H9 (cell line): Measurements from ENCODE around the gene RAD23A. TPM values are rescaled to one million over a fixed set of nuclear protein-coding genes. Genes with fewer than 3 reads are reported as not detected.

Experiments used
- DNase-seq: peaks from one replicate; pipeline ENCODE4 v3.0.0-alpha.2; 2017
- H2AFZ ChIP-seq: one replicate; pipeline ENCODE4 v1.6.1; 2013; ENCODE audit warnings: mild to moderate bottlenecking, low read length, control low read depth, moderate library complexity
- H2AK5ac ChIP-seq: 2 replicates; pipeline ENCODE4 v1.6.1; 2013; ENCODE audit warnings: low read length, control low read depth, mixed read lengths; ENCODE audit not compliant: insufficient read length
- H2BK120ac ChIP-seq: one replicate; pipeline ENCODE4 v1.6.1; 2013; ENCODE audit warnings: low read depth, mild to moderate bottlenecking, low read length, control low read depth, inconsistent platforms; ENCODE audit not compliant: poor library complexity, severe bottlenecking
- H2BK12ac ChIP-seq: 2 replicates; pipeline ENCODE4 v1.6.1; 2013; ENCODE audit warnings: low read length, control low read depth, mixed read lengths, low read depth; ENCODE audit not compliant: insufficient read length
- H2BK15ac ChIP-seq: 2 replicates; pipeline ENCODE4 v1.6.1; 2013; ENCODE audit warnings: low read depth, low read length, control low read depth
- H2BK20ac ChIP-seq: one replicate; pipeline ENCODE4 v1.6.1; 2013; ENCODE audit warnings: low read depth, mild to moderate bottlenecking, low read length, control low read depth, inconsistent platforms; ENCODE audit not compliant: poor library complexity, severe bottlenecking
- H2BK5ac ChIP-seq: 2 replicates; pipeline ENCODE4 v1.6.1; 2013; ENCODE audit warnings: low read length, control low read depth, mixed read lengths; ENCODE audit not compliant: insufficient read length
- H3K14ac ChIP-seq: 2 replicates; pipeline ENCODE4 v1.6.1; 2013; ENCODE audit warnings: low read length, control low read depth; ENCODE audit not compliant: insufficient read depth
- H3K18ac ChIP-seq: 2 replicates; pipeline ENCODE4 v1.6.1; 2013; ENCODE audit warnings: low read depth, mild to moderate bottlenecking, mixed read lengths, low read length, control low read depth; ENCODE audit not compliant: insufficient read length
- H3K23ac ChIP-seq: 2 replicates; pipeline ENCODE4 v1.6.1; 2013; ENCODE audit warnings: low read length, control low read depth, mixed read lengths, low read depth; ENCODE audit not compliant: insufficient read length
- H3K23me2 ChIP-seq: 2 replicates; pipeline ENCODE4 v1.6.1; 2013; ENCODE audit warnings: low read depth, mild to moderate bottlenecking, mixed read lengths, low read length, control low read depth; ENCODE audit not compliant: insufficient read length, poor library complexity, severe bottlenecking
- H3K27ac ChIP-seq: 2 replicates; pipeline ENCODE4 v1.5.1; 2013; ENCODE audit warnings: low read length, control low read depth, mixed read lengths, low read depth; ENCODE audit not compliant: insufficient read length
- H3K27me3 ChIP-seq: 2 replicates; pipeline ENCODE4 v1.6.1; 2013; ENCODE audit warnings: low read length, control low read depth, inconsistent platforms; ENCODE audit not compliant: insufficient read depth
- H3K4ac ChIP-seq: 2 replicates; pipeline ENCODE4 v1.6.1; 2013; ENCODE audit warnings: low read depth, mild to moderate bottlenecking, control low read depth, inconsistent platforms, low read length, moderate library complexity
- H3K4me1 ChIP-seq: 2 replicates; pipeline ENCODE4 v1.6.1; 2013; ENCODE audit warnings: low read length, control low read depth, inconsistent platforms; ENCODE audit not compliant: insufficient read depth
- H3K4me2 ChIP-seq: 2 replicates; pipeline ENCODE4 v1.6.1; 2013; ENCODE audit warnings: low read length, control low read depth, mixed read lengths; ENCODE audit not compliant: insufficient read length, insufficient read depth
- H3K56ac ChIP-seq: 2 replicates; pipeline ENCODE4 v1.6.1; 2013; ENCODE audit warnings: low read depth, mild to moderate bottlenecking, mixed read lengths, low read length, control low read depth; ENCODE audit not compliant: insufficient read length
- H3K79me1 ChIP-seq: 2 replicates; pipeline ENCODE4 v1.6.1; 2013; ENCODE audit warnings: low read depth, mild to moderate bottlenecking, moderate library complexity, low read length, control low read depth, inconsistent platforms; ENCODE audit not compliant: insufficient read depth, poor library complexity, severe bottlenecking
- H3K79me2 ChIP-seq: 2 replicates; pipeline ENCODE4 v1.6.1; 2013; ENCODE audit warnings: low read length, control low read depth, inconsistent platforms; ENCODE audit not compliant: insufficient read depth
- H3K9ac ChIP-seq: 2 replicates; pipeline ENCODE4 v1.6.1; 2013; ENCODE audit warnings: low read length, control low read depth, mixed read lengths; ENCODE audit not compliant: insufficient read length; ENCODE audit errors: extremely low read depth
- H3K9me3 ChIP-seq: one replicate; pipeline ENCODE4 v1.6.1; 2013; ENCODE audit warnings: low read depth, low read length, inconsistent platforms; ENCODE audit not compliant: control insufficient read depth
- H3T11ph ChIP-seq: one replicate; pipeline ENCODE4 v1.6.1; 2013; ENCODE audit warnings: mild to moderate bottlenecking, low read length, control low read depth, inconsistent platforms
- H4K20me1 ChIP-seq: one replicate; pipeline ENCODE4 v1.6.1; 2013; ENCODE audit not compliant: control insufficient read depth, insufficient read length, insufficient read depth
- H4K5ac ChIP-seq: 2 replicates; pipeline ENCODE4 v1.6.1; 2013; ENCODE audit warnings: low read depth, mild to moderate bottlenecking, mixed read lengths, low read length, control low read depth; ENCODE audit not compliant: insufficient read length
- H4K8ac ChIP-seq: replicated peaks from 2 replicates; pipeline ENCODE4 v1.6.1; 2013; ENCODE audit warnings: low read length, control low read depth, mixed read lengths, low read depth; ENCODE audit not compliant: insufficient read length
- H4K91ac ChIP-seq: 2 replicates; pipeline ENCODE4 v1.6.1; 2013; ENCODE audit warnings: low read depth, mild to moderate bottlenecking, moderate library complexity, mixed read lengths, low read length, control low read depth; ENCODE audit not compliant: insufficient read length
- H3K27ac Mint-ChIP-seq, 3 experiments: 2 replicates in 2 of 3; 3 replicates in 1 of 3; pipeline ENCODE4 v1.8.0; 2020 to 2021; ENCODE audit warnings: mixed read lengths in 3 of 3, mild to moderate bottlenecking in 1 of 3, moderate library complexity in 1 of 3
- H3K27me3 Mint-ChIP-seq: 2 replicates; pipeline ENCODE4 v1.8.0; 2021; ENCODE audit warnings: low read depth, mild to moderate bottlenecking, moderate library complexity, mixed read lengths
- H3K36me3 Mint-ChIP-seq, 3 experiments: 2 replicates in 2 of 3; 3 replicates in 1 of 3; pipeline ENCODE4 v1.8.0; 2020 to 2021; ENCODE audit warnings: low read depth in 3 of 3, mixed read lengths in 3 of 3; ENCODE audit not compliant: insufficient read depth in 1 of 3
- H3K4me1 Mint-ChIP-seq, 2 experiments: 2 replicates each; pipeline ENCODE4 v1.8.0; 2020; ENCODE audit warnings: mixed read lengths in 2 of 2
- H3K4me3 Mint-ChIP-seq, 2 experiments: 2 replicates in 1 of 2; 3 replicates in 1 of 2; pipeline ENCODE4 v1.8.0; 2020 to 2021; ENCODE audit warnings: mild to moderate bottlenecking in 2 of 2, mixed read lengths in 2 of 2, moderate library complexity in 1 of 2
- H3K9me3 Mint-ChIP-seq, 2 experiments: 2 replicates in 1 of 2; 3 replicates in 1 of 2; pipeline ENCODE4 v1.8.0; 2020; ENCODE audit warnings: mild to moderate bottlenecking in 2 of 2, mixed read lengths in 2 of 2, moderate library complexity in 1 of 2
- WGBS: extraction: QIAGEN DNeasy Blood & Tissue Kit; methylation state at CpG from one replicate; pipeline ENCODE4 v1.1.7; 2013; ENCODE audit warnings: missing lambda C conversion rate, low lambda C conversion rate, mixed read lengths; ENCODE audit not compliant: insufficient read length; ENCODE audit errors: extremely low coverage; 5-methylcytosine and 5-hydroxymethylcytosine counted together
- total RNA-seq: library from RNA; stranded (reverse); gene quantifications from 2 replicates; pipeline ENCODE4 v1.2.1, GENCODE V29; 2021
- TF ChIP-seq, protein P1 (sequence below): fragments of 200-600 bp; sonication (generic); conservative IDR thresholded peaks from 3 replicates; pipeline ENCODE4 v1.8.0; 2021; ENCODE audit warnings: antibody characterized with exemption, mild to moderate bottlenecking

The RAD23A gene
- total RNA-seq, 1 experiment from 2014 or later: 62.2 TPM

- TF ChIP-seq, protein P1, sequence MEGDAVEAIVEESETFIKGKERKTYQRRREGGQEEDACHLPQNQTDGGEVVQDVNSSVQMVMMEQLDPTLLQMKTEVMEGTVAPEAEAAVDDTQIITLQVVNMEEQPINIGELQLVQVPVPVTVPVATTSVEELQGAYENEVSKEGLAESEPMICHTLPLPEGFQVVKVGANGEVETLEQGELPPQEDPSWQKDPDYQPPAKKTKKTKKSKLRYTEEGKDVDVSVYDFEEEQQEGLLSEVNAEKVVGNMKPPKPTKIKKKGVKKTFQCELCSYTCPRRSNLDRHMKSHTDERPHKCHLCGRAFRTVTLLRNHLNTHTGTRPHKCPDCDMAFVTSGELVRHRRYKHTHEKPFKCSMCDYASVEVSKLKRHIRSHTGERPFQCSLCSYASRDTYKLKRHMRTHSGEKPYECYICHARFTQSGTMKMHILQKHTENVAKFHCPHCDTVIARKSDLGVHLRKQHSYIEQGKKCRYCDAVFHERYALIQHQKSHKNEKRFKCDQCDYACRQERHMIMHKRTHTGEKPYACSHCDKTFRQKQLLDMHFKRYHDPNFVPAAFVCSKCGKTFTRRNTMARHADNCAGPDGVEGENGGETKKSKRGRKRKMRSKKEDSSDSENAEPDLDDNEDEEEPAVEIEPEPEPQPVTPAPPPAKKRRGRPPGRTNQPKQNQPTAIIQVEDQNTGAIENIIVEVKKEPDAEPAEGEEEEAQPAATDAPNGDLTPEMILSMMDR: no peak
- no peaks in the 10 kb centered on the region; the same call in 1 of the 2 replicates for H3K4me1 ChIP-seq
- no peak overlapping the region for H3K27ac Mint-ChIP-seq
- peaks cover 14 to 18% of the 10 kb centered on the region in 2 experiments for H3K4me1 Mint-ChIP-seq
- no peak overlapping the region for H4K8ac ChIP-seq
- H3K18ac ChIP-seq: no peak overlapping the region
- H3K56ac ChIP-seq: no peak overlapping the region
- H3K27me3 Mint-ChIP-seq: peaks cover 9% of the 10 kb centered on the region
- H3K9me3 ChIP-seq: no peaks in the 10 kb centered on the region
- no peak overlapping the region for H3K27ac ChIP-seq
- H3K9ac ChIP-seq: no peak overlapping the region
- no peak overlapping the region for H4K5ac ChIP-seq
- H3K4me2 ChIP-seq: no peak overlapping the region
- H2BK120ac ChIP-seq: no peak overlapping the region
- H3K27me3 ChIP-seq: no peaks in the 10 kb centered on the region
- H3T11ph ChIP-seq: no peak overlapping the region
- no CpG with 5 or more reads among the region's 6 CpGs for WGBS
- H3K9me3 Mint-ChIP-seq: peaks cover 3 to 4% of the 10 kb centered on the region in 2 experiments; a peak in 3 of 5 replicates
- H3K14ac ChIP-seq: no peak overlapping the region
- H3K23ac ChIP-seq: no peak overlapping the region
- peaks cover 11 to 15% (median 13%) of the 10 kb centered on the region in 3 experiments for H3K36me3 Mint-ChIP-seq
- no peak overlapping the region for H2AK5ac ChIP-seq
- no peak overlapping the region for H2AFZ ChIP-seq
- no peak overlapping the region for H3K4me3 Mint-ChIP-seq
- DNase-seq: no peak
- H3K23me2 ChIP-seq: peaks cover 3% of the 10 kb centered on the region
- peaks cover 5% of the 10 kb centered on the region for H3K79me1 ChIP-seq
- no peak overlapping the region for H3K4ac ChIP-seq
- no peak overlapping the region for H2BK15ac ChIP-seq
- no peak overlapping the region for H4K91ac ChIP-seq
- no peak overlapping the region for H2BK20ac ChIP-seq
- H2BK12ac ChIP-seq: no peak overlapping the region
- H3K79me2 ChIP-seq: peaks cover 7% of the 10 kb centered on the region; the same call in 1 of the 2 replicates
- H2BK5ac ChIP-seq: no peak overlapping the region
- no peaks in the 10 kb centered on the region for H4K20me1 ChIP-seq
These were observed 13.8 kb downstream of the RAD23A start for GRCh38 chr19:12959481-12959880.
